CD4-positive, alpha-beta T cell treated with Interleukin-21 for 1 hour (primary cell): ENCODE measurements around the gene PRKCH.
A peak's percentile ranks its signal among the peaks of the same experiment; 100 is the strongest.
"Not testable (repeated sequence)": the region's sequence is repeated elsewhere in the genome, so short reads cannot be mapped to it uniquely, and the experiment has no call there.

Source experiments
- DNase-seq: peaks from one replicate; pipeline ENCODE4 v3.0.0-alpha.2; 2020

Gene PRKCH

DNA sequence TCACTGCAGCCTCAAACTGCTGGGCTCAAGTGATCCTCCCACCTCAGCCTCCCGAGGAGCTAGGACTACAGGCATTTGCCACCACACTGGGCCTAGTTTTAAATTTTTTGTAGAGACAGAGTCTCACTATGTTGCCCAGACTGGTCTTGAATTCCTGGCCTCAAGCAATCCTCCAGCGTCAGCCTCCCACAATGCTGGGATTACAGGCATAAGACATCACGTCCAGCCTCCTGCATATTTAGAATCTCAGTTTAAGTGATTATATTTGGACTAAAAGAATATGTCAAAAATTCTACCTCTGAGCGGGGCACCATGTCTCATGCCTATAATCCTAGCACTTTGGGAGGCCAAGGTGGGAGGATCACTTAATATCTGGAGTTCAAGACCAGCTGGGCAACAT is 12.7 kb upstream of the PRKCH start:
- DNase-seq, result not testable (repeated sequence)

- DNase-seq, result no peak
Observed at GRCh38 chr14:61315313-61315712, 6.1 kb upstream of the PRKCH start.

GRCh38 chr14:61319086-61319485 is 2.3 kb upstream of the PRKCH start:
- no peak for DNase-seq

- DNase-seq, result no peak
Observed at GRCh38 chr14:61319706-61320105, 1.7 kb upstream of the PRKCH start.

DNA sequence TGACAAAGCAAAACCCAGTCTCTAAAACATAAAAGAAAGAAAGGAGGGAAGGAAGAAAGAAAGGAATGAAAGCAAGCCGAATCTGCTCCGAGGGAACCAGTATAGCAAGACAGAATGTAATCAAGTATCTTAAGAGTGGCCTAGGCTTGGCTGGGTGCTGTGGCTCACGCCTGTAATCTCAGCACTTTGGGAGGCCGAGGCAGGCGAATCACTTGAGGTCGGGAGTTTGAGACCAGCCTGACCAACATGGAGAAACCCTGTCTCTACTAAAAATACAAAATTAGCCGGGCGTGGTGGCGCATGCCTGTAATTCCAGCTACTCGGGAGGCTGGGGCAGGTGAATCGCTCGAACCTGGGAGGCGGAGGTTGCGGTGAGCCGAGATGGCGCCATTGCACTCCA is 1.2 kb upstream of the PRKCH start:
- DNase-seq, result not testable (repeated sequence)

DNA sequence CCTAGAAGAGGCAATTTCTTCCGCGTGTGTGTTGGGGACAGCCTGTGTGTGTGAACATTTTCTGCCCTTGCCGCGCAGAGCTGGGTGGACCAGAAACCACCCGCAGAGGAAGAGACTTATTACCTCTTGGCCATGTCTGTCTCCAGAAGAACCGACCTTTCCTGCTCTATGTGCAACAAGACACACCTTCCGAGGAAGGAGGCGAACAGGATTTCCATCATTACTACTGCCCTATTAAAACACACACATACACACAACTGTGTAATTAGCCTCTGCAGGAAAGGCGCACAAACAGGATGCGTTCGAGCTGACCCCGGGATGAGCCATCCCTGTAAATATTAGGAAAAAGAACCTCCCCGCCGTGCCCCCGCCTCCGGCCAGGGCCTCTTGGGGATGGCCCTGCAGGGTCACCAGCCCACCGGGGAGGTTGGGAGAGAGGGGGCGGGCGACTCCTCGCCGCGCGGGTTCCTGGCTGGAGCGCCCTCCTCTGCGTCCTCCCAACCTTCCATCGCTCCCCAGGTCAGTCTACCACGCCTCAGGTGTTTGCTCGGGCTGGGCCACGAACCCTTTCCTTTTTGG is 484 bp upstream of the PRKCH start:
- DNase-seq, result no peak

GRCh38 chr14:61322011-61322798 is 826 bp downstream of the PRKCH start:
- DNase-seq, result peak; percentile 58

GRCh38 chr14:61322799-61323290 is 1.5 kb downstream of the PRKCH start:
- peak; percentile 60 for DNase-seq

DNA sequence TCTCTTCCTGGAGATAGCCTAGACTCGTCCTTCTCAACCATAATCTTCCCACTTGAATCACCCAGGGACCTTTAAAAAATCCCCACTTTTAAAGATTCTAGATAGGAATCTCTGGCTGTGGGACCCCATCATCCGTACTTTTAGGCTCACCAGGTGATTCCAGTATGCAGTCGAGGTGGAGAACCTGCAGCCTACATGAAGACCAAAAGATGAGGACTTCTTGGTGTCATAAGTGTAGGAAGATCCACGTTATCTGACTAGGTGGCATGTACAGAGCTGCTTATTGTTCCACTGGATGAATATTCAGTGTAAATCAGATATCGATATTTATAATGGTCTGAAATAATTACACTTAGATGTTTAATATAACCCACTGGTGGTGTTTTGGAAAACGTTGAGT is 2.6 kb downstream of the PRKCH start:
- DNase-seq, result no peak

DNA sequence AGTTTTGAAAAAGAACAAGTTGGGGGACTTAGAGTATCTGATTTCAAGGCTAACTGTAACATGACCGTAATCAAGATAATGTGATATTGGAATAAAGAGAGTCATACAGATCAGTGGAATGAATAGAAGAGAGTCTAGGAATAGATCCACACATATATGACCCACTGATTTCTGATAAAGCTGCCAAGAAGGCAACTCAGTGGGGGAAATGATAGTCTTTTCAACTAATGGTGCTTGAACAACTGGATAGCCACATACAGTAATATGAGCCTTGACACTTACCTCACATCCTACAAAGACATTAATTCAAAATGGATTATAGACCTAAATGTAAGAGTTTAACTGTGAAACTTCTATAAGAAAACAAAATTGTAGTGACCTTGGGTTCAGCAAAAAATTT is 3.8 kb downstream of the PRKCH start:
- no peak for DNase-seq

DNA sequence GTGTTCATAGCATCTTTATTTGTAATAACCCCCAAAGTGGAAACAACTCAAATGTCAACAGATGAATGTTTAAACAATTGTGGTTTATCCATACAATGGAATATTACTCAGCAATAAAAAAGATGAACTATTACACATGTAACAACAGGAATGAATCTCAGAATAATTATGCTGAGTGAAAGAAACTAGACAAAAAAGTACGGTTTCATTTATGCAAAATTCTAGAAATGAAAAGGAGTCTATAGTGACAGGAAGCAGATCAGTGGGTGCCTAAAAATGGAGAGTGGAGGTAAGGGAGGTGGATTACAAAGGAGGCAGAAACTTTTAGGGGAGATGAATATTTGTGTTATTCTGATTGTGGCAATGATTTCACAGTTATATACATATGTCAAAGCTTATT is 4.8 kb downstream of the PRKCH start:
- no peak for DNase-seq

DNA sequence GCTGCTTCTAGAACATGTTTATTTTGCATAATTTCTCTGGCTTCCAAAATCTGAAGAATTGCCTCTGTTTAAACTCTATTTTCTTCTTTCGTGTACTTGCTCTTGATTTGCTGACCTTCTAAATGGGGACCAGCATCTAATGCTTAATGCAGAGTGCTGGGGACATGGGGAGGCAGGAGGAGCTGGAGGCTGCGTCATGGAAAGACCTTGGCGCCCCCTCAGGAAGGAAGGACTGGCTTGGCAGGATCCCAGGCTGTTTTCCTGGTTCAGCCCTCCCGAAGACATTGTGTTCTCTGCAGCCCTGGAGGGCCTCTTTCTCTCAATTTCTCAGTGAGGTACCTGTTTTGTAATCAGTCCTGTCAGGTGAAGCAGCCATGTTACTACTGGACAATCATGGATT is 5.5 kb downstream of the PRKCH start:
- no peak for DNase-seq

DNA sequence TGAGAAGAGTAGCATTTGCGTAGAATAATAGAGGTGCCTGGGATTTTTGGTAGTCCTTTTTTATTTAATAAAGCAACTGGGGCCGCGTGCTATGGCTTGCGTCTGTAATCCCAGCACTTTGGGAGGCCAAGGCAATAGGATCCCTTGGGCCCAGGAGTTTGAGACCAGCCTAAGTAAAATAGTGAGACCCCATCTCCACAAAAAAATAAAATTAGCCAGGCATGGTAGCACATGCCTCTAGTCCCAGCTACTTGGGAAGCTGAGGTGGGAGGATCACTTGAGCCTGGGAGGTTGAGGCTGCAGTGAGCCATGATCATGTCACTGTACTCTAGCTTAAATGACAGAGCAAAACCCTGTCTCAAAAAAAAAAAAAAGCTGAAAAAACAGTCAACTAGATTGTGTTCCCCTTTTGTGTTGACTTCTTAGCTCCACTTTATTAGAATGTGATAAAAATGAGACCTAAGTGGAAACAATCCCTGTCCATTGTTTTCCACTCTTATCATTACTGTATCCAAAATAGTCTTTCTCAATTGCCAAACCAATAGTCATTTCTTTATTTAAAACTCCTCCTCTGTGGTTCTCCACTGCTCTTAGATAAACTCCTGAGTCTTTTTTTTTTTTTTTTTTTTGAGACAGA is 7.4 kb downstream of the PRKCH start:
- no peak for DNase-seq

GRCh38 chr14:61329478-61330051 is 8.2 kb downstream of the PRKCH start:
- DNase-seq, result no peak

DNA sequence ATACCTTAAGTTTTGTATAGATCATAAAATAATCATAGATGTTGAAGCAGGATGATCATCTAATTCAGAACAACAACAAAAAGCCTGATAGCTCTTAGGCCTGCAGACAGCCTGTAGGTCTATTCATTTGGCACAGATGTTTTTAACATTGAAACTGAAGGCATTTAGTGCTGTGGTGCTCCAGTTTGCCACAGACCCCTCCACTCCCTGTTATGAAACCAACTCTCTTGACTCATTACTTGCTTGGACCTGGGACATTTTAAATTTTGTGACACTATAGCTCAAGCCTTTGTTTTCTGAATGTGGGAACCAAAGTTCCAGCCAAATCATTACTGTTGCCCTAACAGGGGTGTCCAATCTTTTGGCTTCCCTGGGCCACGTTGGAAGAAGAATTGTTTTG is 9.1 kb downstream of the PRKCH start:
- DNase-seq, result no peak

DNA sequence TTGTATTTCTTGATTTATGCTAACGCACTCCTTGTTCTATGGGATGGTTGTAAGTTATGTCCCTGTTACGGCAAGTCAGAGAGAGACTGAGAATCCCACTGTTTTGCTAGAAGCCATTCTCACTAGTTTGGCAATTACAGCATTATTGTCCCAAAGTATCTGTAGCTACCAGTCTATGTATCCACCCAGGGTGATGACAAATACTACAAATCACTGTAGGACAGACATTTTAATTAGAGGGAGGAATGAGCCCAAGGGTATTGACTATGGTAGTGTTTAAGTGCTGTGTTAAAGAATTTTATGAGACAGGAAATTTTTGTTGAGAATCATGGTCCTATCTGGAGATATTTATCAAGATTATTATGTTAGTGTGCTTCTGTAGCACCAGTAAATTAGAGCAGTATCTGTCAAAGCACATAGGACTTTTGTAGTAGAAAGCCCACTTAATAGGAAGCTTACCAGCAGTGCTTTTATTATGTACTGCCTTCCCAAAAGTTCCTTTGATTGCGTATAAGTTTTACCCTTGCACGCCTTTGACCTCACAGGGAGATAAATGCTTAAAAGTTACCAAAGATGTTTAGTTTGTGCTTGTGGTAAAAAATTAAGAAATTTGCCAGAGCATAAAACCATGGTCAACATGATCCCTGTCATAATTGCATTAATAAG is 10.7 kb downstream of the PRKCH start:
- no peak for DNase-seq

DNA sequence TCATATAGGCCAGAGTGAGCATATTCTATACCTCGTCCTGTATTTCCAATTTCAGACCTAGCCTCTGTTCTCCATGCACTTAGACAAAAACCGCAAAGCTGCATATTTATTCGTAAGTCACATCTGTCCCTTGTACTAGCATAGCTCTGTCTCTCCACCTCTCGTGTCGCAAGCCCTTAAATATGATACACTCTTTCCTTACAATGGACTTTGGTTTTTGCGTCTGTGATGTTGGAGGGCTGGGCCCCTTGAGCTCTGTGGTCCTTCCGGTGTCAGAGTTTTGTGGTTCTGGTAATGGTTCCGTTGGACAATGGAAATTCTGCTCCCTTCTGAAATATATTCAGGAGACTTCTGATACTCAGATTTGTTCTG is 11.3 kb downstream of the PRKCH start:
- DNase-seq, result no peak

DNA sequence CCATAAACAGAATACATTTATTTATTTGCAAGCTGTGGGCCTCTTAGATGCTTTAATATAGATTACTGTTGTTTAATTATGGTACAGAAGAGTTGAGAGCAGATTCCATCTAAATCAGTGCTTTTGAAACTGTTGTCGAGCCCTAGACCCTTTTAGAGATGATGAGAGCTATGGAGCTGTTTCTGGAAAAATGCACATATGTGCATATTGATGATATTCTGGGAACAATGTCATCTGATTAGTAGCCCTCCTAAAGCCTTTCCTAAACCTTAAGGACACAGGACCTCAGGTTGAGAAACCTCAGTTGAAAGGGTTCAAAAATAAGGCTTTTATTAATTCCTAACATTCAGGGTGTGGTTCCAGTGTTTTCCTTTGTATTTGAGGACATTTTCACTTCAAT is 11.7 kb downstream of the PRKCH start:
- no peak for DNase-seq

GRCh38 chr14:61334197-61334701 is 12.9 kb downstream of the PRKCH start:
- DNase-seq, result no peak

GRCh38 chr14:61335049-61335448 is 13.7 kb downstream of the PRKCH start:
- DNase-seq, result peak; percentile 59

DNA sequence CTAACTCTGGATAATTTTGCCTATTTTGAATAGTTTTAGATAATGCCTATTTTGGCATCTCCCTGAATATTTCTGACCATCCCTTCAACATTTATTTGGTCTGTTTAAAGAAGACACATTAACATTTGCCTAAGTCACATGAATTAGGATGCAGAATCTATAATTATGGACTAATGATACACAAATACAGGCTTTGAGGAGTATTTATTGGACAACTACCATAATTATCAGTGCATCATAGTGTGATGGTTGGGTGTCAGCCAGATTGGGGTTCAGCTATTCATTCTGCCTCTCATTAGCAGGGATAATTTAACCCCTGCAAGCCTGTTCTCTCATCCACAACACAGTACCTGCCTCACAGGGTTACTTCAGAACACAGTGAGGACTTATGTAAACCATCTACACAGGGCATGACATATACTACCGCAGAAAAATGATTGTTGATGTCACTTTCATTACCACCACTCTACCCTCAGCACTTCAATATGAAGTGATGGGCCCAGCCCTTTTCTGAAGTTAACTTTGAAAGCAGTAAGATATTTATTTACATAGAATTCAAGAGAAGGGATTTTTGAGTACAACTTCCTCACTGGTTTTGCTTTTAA is 14.4 kb downstream of the PRKCH start:
- DNase-seq, result peak; percentile 74

GRCh38 chr14:61337893-61338292 is 16.5 kb downstream of the PRKCH start:
- peak; percentile 89 for DNase-seq

DNA sequence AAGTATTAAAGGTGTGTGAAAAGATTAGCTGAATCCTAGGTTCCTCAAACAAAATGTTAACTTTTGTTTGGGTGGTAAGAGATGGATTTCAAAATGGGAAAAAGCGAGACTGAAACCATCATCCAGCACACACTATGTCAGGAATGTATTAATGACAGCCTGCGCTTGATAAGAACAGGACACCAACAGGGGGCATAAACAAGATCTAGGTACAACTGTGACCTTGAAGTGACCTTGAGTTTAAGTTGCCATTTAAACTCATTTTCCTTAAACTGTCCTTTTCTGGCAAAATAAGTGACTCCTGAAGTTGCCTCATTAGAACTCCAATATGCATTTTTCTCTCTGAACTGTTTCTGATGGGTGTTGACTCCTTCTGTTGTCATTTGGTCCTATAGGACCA is 17.1 kb downstream of the PRKCH start:
- DNase-seq, result no peak
